Astrocyte (in vitro differentiated cells and primary cell): Measurements from ENCODE around the gene MTF1.

Experiments
- EZH2 ChIP-seq: IDR thresholded peaks from 2 replicates; pipeline ENCODE4 v1.6.1; 2012; ENCODE audit warnings: mild to moderate bottlenecking, low read length, inconsistent platforms; ENCODE audit not compliant: insufficient read depth
- TF ChIP-seq, protein P1 (sequence below): IDR thresholded peaks from 2 replicates; pipeline ENCODE4 v1.5.1; 2011; ENCODE audit warnings: low read depth, mild to moderate bottlenecking, inconsistent platforms, low read length, moderate library complexity; ENCODE audit not compliant: insufficient read depth

DNA sequence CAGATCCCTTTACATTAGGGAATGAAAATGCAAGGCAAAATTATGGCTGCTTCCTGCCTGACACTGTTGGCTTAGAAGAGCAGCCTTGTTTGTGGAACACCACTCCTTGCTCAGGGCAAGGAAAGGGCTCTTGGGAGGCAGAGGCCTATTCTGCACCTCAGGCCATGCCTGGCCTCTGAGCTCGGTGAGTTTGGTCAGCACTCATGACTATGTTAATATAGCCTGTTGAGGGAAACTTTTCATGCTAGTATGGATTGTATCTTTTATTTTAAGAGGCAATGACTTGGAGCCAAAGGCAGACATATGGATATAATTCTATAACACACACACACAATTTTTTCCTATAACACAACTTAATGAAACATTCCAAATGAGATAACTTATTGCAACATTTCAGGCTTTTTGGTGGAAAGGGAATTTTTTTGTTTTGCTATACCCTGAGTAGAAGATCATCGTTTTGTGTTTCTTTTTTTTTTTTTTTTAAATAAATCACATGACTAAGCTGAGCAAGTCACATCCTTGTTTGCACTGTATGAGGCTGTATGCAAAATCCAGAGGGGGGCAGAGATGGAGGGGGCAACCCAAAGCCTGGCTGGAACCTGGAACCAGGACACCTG lies 45.8 kb downstream of the MTF1 start:
- TF ChIP-seq, protein P1, sequence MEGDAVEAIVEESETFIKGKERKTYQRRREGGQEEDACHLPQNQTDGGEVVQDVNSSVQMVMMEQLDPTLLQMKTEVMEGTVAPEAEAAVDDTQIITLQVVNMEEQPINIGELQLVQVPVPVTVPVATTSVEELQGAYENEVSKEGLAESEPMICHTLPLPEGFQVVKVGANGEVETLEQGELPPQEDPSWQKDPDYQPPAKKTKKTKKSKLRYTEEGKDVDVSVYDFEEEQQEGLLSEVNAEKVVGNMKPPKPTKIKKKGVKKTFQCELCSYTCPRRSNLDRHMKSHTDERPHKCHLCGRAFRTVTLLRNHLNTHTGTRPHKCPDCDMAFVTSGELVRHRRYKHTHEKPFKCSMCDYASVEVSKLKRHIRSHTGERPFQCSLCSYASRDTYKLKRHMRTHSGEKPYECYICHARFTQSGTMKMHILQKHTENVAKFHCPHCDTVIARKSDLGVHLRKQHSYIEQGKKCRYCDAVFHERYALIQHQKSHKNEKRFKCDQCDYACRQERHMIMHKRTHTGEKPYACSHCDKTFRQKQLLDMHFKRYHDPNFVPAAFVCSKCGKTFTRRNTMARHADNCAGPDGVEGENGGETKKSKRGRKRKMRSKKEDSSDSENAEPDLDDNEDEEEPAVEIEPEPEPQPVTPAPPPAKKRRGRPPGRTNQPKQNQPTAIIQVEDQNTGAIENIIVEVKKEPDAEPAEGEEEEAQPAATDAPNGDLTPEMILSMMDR = no peak
- no peak for TF ChIP-seq EZH2
